H1 (cell line): ENCODE results near the gene TUBD1. TPM values are rescaled to one million over a fixed set of nuclear protein-coding genes. Genes with fewer than 3 reads are reported as not detected.

Experiments
- CTCF ChIA-PET: fragments of 300-600 bp; sonication (Branson Sonifier 250); formaldehyde crosslinking; loops from one replicate; lab custom pipeline; 2021; ENCODE audit not compliant: partially characterized antibody; lab: Charles Lee
- POLR2A ChIA-PET: fragments of 300-600 bp; sonication (Branson Sonifier 250); formaldehyde crosslinking; loops from one replicate; lab custom pipeline; 2021; ENCODE audit warnings: inconsistent platforms; ENCODE audit not compliant: partially characterized antibody; lab: Charles Lee
- DNase-seq, 2 experiments: peaks; one replicate each; pipeline versions ENCODE4 v3.0.0 to v3.0.0-alpha.2; 2010 to 2022; ENCODE audit warnings: low spot score in 2 of 2, low read depth in 1 of 2, mixed read lengths in 1 of 2
- FAIRE-seq: peaks from 2 replicates; lab custom pipeline; 2011; peaks lifted over from hg19 to GRCh38; lab: Jason Lieb, UNC
- H2AFZ ChIP-seq: 2 replicates; pipeline ENCODE4 v1.8.1; 2012; ENCODE audit warnings: low read length, inconsistent platforms
- H2AK5ac ChIP-seq: 2 replicates; pipeline ENCODE4 v1.6.1; 2013; ENCODE audit warnings: low read depth, low read length
- H2BK120ac ChIP-seq: replicated peaks from 2 replicates; pipeline ENCODE3; 2013; ENCODE audit warnings: low read depth, low read length, inconsistent platforms
- H2BK12ac ChIP-seq: 2 replicates; pipeline ENCODE4 v1.6.1; 2013; ENCODE audit warnings: low read depth, low read length
- H2BK15ac ChIP-seq: 2 replicates; pipeline ENCODE4 v1.6.1; 2013; ENCODE audit warnings: low read length
- H2BK20ac ChIP-seq: 2 replicates; pipeline ENCODE4 v1.6.1; 2013; ENCODE audit warnings: low read length
- H2BK5ac ChIP-seq: 2 replicates; pipeline ENCODE4 v1.6.1; 2013; ENCODE audit warnings: low read depth, low read length
- H3K14ac ChIP-seq: 2 replicates; pipeline ENCODE4 v1.6.1; 2013; ENCODE audit warnings: inconsistent platforms; ENCODE audit not compliant: insufficient read length
- H3K18ac ChIP-seq: 2 replicates; pipeline ENCODE4 v1.6.1; 2013; ENCODE audit warnings: low read length; ENCODE audit errors: extremely low read depth
- H3K23ac ChIP-seq: 2 replicates; pipeline ENCODE4 v1.6.1; 2013; ENCODE audit warnings: inconsistent platforms; ENCODE audit not compliant: insufficient read length
- H3K23me2 ChIP-seq: 2 replicates; pipeline ENCODE4 v1.6.1; 2013; ENCODE audit warnings: low read depth, low read length
- H3K27ac ChIP-seq: 2 replicates; pipeline ENCODE4 v1.6.1; 2011; ENCODE audit warnings: low read depth, low read length, inconsistent platforms
- H3K27me3 ChIP-seq, 4 experiments: replicated peaks in 1 of 4; 1 replicate in 1 of 4; 2 replicates in 3 of 4; pipeline versions ENCODE4 v1.6.1 to v1.8.1; 2011 to 2013; ENCODE audit warnings: low read length in 3 of 4, mild to moderate bottlenecking in 3 of 4, inconsistent platforms in 2 of 4, mixed read lengths in 2 of 4, moderate library complexity in 1 of 4; ENCODE audit not compliant: control insufficient read depth in 3 of 4, insufficient read depth in 3 of 4; ENCODE audit errors: extremely low read depth in 1 of 4
- H3K36me3 ChIP-seq, 4 experiments: 2 replicates each; pipeline versions ENCODE4 v1.6.1 to v1.8.1; 2011 to 2013; ENCODE audit warnings: mild to moderate bottlenecking in 4 of 4, low read length in 3 of 4, moderate library complexity in 2 of 4, control low read depth in 1 of 4, inconsistent platforms in 1 of 4; ENCODE audit not compliant: insufficient read depth in 4 of 4, control insufficient read depth in 2 of 4
- H3K4ac ChIP-seq: replicated peaks from 2 replicates; pipeline ENCODE3; 2013; ENCODE audit warnings: low read length, low read depth, mixed read lengths, inconsistent platforms; ENCODE audit not compliant: insufficient read length
- H3K4me1 ChIP-seq, 4 experiments: replicated peaks in 1 of 4; 1 replicate in 1 of 4; 2 replicates in 3 of 4; pipeline versions ENCODE4 v1.6.1 to v1.8.1; 2011 to 2013; ENCODE audit warnings: low read length in 3 of 4, inconsistent platforms in 2 of 4, mixed read lengths in 1 of 4; ENCODE audit not compliant: insufficient read depth in 4 of 4, control insufficient read depth in 3 of 4
- H3K4me2 ChIP-seq, 2 experiments: 2 replicates each; pipeline versions ENCODE4 v1.6.1 to v1.8.1; 2011 to 2013; ENCODE audit warnings: low read depth in 2 of 2, low read length in 2 of 2, control low read depth in 1 of 2, inconsistent platforms in 1 of 2, mild to moderate bottlenecking in 1 of 2; ENCODE audit not compliant: insufficient read depth in 1 of 2
- H3K4me3 ChIP-seq, 4 experiments: fragments of 200-600, 300-600 bp in 1 of 4; sonication (generic), shearing (Covaris generic), sonication (Bioruptor Twin) in 1 of 4; 2 replicates each; pipeline versions ENCODE4 v1.5.1 to v1.8.1; 2011 to 2016; ENCODE audit warnings: low read length in 4 of 4, low read depth in 3 of 4, control low read depth in 2 of 4, inconsistent platforms in 2 of 4, mild to moderate bottlenecking in 2 of 4, mixed read lengths in 1 of 4, moderate library complexity in 1 of 4; ENCODE audit not compliant: insufficient read depth in 2 of 4; ENCODE audit errors: extremely low read depth in 1 of 4
- H3K56ac ChIP-seq: replicated peaks from 2 replicates; pipeline ENCODE3; 2013; ENCODE audit warnings: low read depth, mild to moderate bottlenecking, mixed read lengths, low read length, inconsistent platforms; ENCODE audit not compliant: insufficient read length
- H3K79me1 ChIP-seq: 2 replicates; pipeline ENCODE4 v1.6.1; 2013; ENCODE audit warnings: low read depth, low read length, control low read depth
- H3K79me2 ChIP-seq, 2 experiments: 2 replicates each; pipeline versions ENCODE4 v1.6.1 to v1.8.1; 2012 to 2013; ENCODE audit warnings: low read length in 2 of 2, mild to moderate bottlenecking in 2 of 2, inconsistent platforms in 1 of 2; ENCODE audit not compliant: insufficient read depth in 2 of 2, control insufficient read depth in 1 of 2
- H3K9ac ChIP-seq, 4 experiments: replicated peaks in 1 of 4; 1 replicate in 1 of 4; 2 replicates in 3 of 4; pipeline versions ENCODE4 v1.6.1 to v1.8.1; 2011 to 2013; ENCODE audit warnings: low read depth in 3 of 4, low read length in 3 of 4, control low read depth in 2 of 4, mild to moderate bottlenecking in 2 of 4, moderate library complexity in 2 of 4, inconsistent platforms in 1 of 4; ENCODE audit errors: extremely low read depth in 1 of 4
- H3K9me3 ChIP-seq, 2 experiments: 2 replicates each; pipeline versions ENCODE4 v1.6.1 to v1.8.1; 2012 to 2013; ENCODE audit warnings: mild to moderate bottlenecking in 2 of 2, moderate library complexity in 2 of 2, control low read depth in 1 of 2, inconsistent platforms in 1 of 2, low read depth in 1 of 2, low read length in 1 of 2, mixed read lengths in 1 of 2; ENCODE audit not compliant: insufficient read depth in 2 of 2
- H4K20me1 ChIP-seq, 2 experiments: replicated peaks in 1 of 2; 2 replicates each; pipeline versions ENCODE3 to v1.8.1; 2011 to 2013; ENCODE audit warnings: inconsistent platforms in 2 of 2, low read length in 2 of 2, mild to moderate bottlenecking in 1 of 2; ENCODE audit not compliant: insufficient read depth in 2 of 2, control insufficient read depth in 1 of 2
- H4K5ac ChIP-seq: 2 replicates; pipeline ENCODE4 v1.6.1; 2013; ENCODE audit warnings: low read length, low read depth, mixed read lengths, inconsistent platforms; ENCODE audit not compliant: insufficient read length
- H4K8ac ChIP-seq: 2 replicates; pipeline ENCODE4 v1.8.0; 2013; ENCODE audit warnings: mild to moderate bottlenecking, moderate library complexity, low read length, inconsistent platforms; ENCODE audit not compliant: insufficient read depth; ENCODE audit errors: extremely low read depth
- H4K91ac ChIP-seq: replicated peaks from 2 replicates; pipeline ENCODE3; 2013; ENCODE audit warnings: low read length, mixed read lengths, inconsistent platforms; ENCODE audit not compliant: insufficient read length
- NRF1 ChIP-seq: IDR thresholded peaks from 2 replicates; pipeline ENCODE4 v1.6.1; 2011; ENCODE audit warnings: mild to moderate bottlenecking, low read depth, low read length, improper control_type of control experiment
- RNF2 ChIP-seq: fragments of 200-900, 300-1000 bp; sonication (generic); IDR thresholded peaks from 2 replicates; pipeline ENCODE4 v1.7.1; 2016; ENCODE audit warnings: borderline replicate concordance, low read depth, mild to moderate bottlenecking, antibody characterized with exemption, low read length; ENCODE audit not compliant: poor library complexity, severe bottlenecking; ENCODE audit errors: missing control alignments
- SIRT6 ChIP-seq: IDR thresholded peaks from one replicate; pipeline ENCODE4 v1.7.1; 2012; ENCODE audit warnings: low read length, inconsistent platforms
- WGBS, 2 experiments: shearing (Covaris generic) in 1 of 2; methylation state at CpG; one replicate each; pipeline versions ENCODE4 v1.1.6 to v1.1.7; 2013 to 2015; ENCODE audit warnings: low lambda C conversion rate in 2 of 2, mixed read lengths in 2 of 2, inconsistent platforms in 1 of 2, low coverage in 1 of 2, missing lambda C conversion rate in 1 of 2; ENCODE audit not compliant: insufficient replicate concordance in 2 of 2, insufficient coverage in 1 of 2, insufficient read length in 1 of 2; ENCODE audit errors: extremely low coverage in 1 of 2, missing lambda C conversion rate in 1 of 2; 5-methylcytosine and 5-hydroxymethylcytosine counted together
- polyA plus RNA-seq, 7 experiments: library from polyadenylated mRNA; depleted of rRNA in 3 of 7; stranded (reverse) in 5 of 7; unstranded in 2 of 7; fragments of >200 nt in 5 of 7; fragments of 200-250 nt in 2 of 7; gene quantifications; 1 replicate in 5 of 7; 2 replicates in 1 of 7; 4 replicates in 1 of 7; pipeline versions ENCODE4 v1.2.1 to v1.2.3, GENCODE V29; 2011 to 2013; ENCODE audit warnings: missing spikeins in 2 of 7, mixed read lengths in 2 of 7
- total RNA-seq: library from RNA; stranded (reverse); fragmentation: NEBNext Ultra II Directional; extraction: Animal tissue kit (Norgen Biotek cat#: 25700); gene quantifications from 2 replicates; pipeline ENCODE4 v1.2.1, GENCODE V29; 2021

TUBD1 gene
- total and polyA plus RNA-seq, 2 of the 8 experiments (the other 6 are each of a cell fraction or from before 2014, with no cell fraction given), result 9.1 to 17.5 TPM

GRCh38 chr17:59907467-59907866 lies 14.7 kb upstream of the TUBD1 start:
- Histone ChIP-seq H3K23me2 (no peaks in the 10 kb centered on the region), H2AFZ (no peak overlapping the region), H3K36me3 (peaks cover 0 to 4% (median 0%) of the 10 kb centered on the region in 4 experiments; a peak in 2 of 8 replicates), H3K79me2 (peaks cover 0 to 11% of the 10 kb centered on the region in 2 experiments; a peak in 1 of 4 replicates), H3K4me1 (no peaks in the 10 kb centered on the region), H3K23ac (no peak overlapping the region), H2BK5ac (no peak overlapping the region), H3K56ac (no peak overlapping the region), H4K91ac (no peak overlapping the region), H3K79me1 (peaks cover 2% of the 10 kb centered on the region; the same call in 1 of the 2 replicates), H3K27ac (no peak overlapping the region), H2BK120ac (no peak overlapping the region), H3K18ac (no peak overlapping the region), H3K9ac (no peak overlapping the region), H4K8ac (no peak overlapping the region), H2BK15ac (no peak overlapping the region), H3K4ac (no peak overlapping the region), H2BK12ac (no peak overlapping the region), H2AK5ac (no peak overlapping the region), H4K20me1 (no peaks in the 10 kb centered on the region), H3K27me3 (no peaks in the 10 kb centered on the region), H3K4me3 (no peak overlapping the region), H2BK20ac (no peak overlapping the region), H3K4me2 (no peak overlapping the region), H3K9me3 (no peaks in the 10 kb centered on the region), H4K5ac (no peak overlapping the region), H3K14ac (no peak overlapping the region)
- 91% methylated on average over 3 of the region's 3 CpGs; no CpG with 5 or more reads in 1 of the 2 experiments for WGBS, 2 experiments
- DNase-seq (no peak), FAIRE-seq (no peak)
- CTCF ChIA-PET, result interaction anchor here (0.7 to 1.5 kb wide), 2 partner anchors 130 to 591 kb away, joined by 4 to 8 read pairs; no protein-coding TSS in a partner anchor
- POLR2A ChIA-PET, result no interaction called here
- TF ChIP-seq NRF1 (no peak), SIRT6 (no peak), RNF2 (no peak)
